Measurements from ENCODE around the gene SPRN.

- TF ChIP-seq POLR2A (IDR thresholded peaks at IDR 0.05; ENCODE audit: low read length) (no peak), CTCF (IDR thresholded peaks at IDR 0.05) (no peak), CHD2 (IDR thresholded peaks at IDR 0.05; ENCODE audit: low read length, partially characterized antibody) (no peak), MYC (IDR thresholded peaks at IDR 0.05; ENCODE audit: borderline replicate concordance, low read length) (no peak), HOXB13 (CRISPR knock-in tag; IDR thresholded peaks at IDR 0.05; ENCODE audit: low read depth) (no peak), HDAC2 (IDR thresholded peaks at IDR 0.05) (no peak), SMC3 (IDR thresholded peaks at IDR 0.05) (no peak), RNF2 (IDR thresholded peaks at IDR 0.05; ENCODE audit: borderline replicate concordance, low read depth) (no peak), CEBPB (IDR thresholded peaks at IDR 0.05) (no peak), MAFK (IDR thresholded peaks at IDR 0.05; ENCODE audit: partially characterized antibody) (no peak), MAX (IDR thresholded peaks at IDR 0.05) (no peak)
Observed at GRCh38 chr10:133465950-133466474, 41.6 kb upstream of the SPRN start.
